Measurements from ENCODE around the gene AHI1.

DNA sequence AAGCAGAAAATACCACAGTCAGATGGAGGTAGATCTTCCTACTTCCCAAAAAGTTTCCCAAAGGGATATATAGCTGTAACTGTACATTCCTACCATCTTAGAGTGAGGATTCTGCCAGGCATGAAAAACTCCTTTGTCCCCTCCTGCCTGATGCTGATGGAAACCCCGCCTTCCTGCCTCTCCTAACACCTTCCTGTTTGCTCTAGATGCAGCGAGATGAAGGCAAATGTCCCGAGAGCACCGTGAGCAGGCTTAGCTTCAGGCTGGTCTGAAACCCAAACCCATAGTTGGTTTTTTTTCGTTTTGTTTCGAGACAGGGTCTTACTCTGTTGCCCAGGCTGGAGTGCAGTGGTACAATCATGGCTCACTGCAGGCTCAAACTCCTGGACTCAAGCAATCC lies 260.8 kb downstream of the AHI1 start:
- no peak for TF ChIP-seq EZH2 (IDR thresholded peaks at IDR 0.05; ENCODE audit: insufficient read depth, low read length)
- TF ChIP-seq, protein P1, sequence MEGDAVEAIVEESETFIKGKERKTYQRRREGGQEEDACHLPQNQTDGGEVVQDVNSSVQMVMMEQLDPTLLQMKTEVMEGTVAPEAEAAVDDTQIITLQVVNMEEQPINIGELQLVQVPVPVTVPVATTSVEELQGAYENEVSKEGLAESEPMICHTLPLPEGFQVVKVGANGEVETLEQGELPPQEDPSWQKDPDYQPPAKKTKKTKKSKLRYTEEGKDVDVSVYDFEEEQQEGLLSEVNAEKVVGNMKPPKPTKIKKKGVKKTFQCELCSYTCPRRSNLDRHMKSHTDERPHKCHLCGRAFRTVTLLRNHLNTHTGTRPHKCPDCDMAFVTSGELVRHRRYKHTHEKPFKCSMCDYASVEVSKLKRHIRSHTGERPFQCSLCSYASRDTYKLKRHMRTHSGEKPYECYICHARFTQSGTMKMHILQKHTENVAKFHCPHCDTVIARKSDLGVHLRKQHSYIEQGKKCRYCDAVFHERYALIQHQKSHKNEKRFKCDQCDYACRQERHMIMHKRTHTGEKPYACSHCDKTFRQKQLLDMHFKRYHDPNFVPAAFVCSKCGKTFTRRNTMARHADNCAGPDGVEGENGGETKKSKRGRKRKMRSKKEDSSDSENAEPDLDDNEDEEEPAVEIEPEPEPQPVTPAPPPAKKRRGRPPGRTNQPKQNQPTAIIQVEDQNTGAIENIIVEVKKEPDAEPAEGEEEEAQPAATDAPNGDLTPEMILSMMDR (IDR thresholded peaks at IDR 0.05; ENCODE audit: insufficient read depth, low read depth, low read length): no peak

Measured in astrocyte (in vitro differentiated cells and primary cell).